Kasumi-1 (cell line): ENCODE data around the gene USP37.
A peak's percentile ranks its signal among the peaks of the same experiment; 100 is the strongest.

Experiments
- DNase-seq, 2 experiments: peaks; one replicate each; lab custom pipeline; 2025; lab: John Stamatoyannopoulos, UW

USP37 gene

DNA sequence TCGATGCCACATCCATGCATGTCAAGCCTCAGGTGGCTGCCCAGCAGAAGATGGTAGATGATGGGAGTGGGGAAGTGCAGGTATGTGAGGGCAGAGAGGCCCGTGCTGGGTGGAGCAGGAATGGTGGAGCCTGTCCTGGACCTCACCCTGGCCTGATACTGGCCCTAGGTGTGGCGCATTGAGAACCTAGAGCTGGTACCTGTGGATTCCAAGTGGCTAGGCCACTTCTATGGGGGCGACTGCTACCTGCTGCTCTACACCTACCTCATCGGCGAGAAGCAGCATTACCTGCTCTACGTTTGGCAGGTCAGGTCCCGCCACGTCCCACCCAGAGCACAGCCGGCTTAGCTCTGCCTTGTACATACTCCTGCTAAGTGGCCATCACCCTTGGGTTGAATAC, 136.3 kb downstream of the USP37 start:
- no peak for DNase-seq

DNA sequence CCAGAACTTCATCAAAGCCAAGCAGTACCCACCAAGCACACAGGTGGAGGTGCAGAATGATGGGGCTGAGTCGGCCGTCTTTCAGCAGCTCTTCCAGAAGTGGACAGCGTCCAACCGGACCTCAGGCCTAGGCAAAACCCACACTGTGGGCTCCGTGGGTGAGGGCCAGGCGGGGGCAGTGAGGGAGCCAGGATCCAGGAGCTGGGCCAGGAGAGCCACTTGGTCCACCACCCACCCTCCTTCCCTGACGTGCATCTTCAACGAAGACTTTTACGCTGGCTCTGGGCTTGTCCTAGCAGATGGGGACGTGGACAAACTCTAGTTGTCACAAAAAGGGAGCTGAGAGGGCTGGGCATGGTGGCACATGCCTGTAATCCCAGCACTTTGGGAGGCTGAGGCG, 137.4 kb downstream of the USP37 start:
- DNase-seq, result no peak

DNA sequence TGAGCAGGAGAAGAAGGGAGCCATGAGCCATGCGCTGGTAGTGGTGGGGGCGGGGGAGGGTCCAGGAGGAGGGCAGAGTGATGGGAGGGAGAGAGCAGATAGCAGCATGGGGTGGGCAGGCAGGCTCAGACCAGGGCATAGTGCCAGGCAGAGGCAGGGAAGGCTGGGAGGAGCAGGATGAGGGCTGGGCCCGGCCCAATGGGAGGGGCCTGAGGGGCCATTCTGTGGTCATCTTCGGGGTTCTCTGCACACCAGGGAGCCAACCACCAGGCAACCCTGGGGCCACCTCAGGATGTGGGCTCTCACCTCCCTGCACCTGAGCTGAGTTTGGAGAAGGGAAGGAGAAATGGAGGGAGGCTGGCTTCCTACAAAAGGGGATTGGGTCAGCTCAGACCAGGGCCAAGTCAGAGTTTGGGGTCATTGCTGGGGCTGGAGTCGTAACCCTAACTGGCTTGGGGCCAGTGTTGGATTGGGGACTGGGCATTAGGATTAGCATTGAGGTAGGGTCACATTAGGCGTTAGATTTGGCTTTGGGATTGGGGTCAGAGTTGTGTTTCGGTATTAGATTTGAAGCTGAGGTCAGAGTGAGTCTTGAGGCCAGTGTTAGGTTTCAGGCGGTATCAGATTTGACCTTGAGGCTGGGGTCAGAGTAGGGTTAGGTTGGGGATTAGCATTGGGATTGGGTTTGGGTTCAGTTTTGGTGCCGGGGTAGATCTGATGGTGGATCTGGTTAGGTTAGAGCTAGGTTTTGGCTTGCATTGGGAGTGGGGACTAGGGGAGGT, 138.0 kb downstream of the USP37 start:
- DNase-seq, result no peak

DNA sequence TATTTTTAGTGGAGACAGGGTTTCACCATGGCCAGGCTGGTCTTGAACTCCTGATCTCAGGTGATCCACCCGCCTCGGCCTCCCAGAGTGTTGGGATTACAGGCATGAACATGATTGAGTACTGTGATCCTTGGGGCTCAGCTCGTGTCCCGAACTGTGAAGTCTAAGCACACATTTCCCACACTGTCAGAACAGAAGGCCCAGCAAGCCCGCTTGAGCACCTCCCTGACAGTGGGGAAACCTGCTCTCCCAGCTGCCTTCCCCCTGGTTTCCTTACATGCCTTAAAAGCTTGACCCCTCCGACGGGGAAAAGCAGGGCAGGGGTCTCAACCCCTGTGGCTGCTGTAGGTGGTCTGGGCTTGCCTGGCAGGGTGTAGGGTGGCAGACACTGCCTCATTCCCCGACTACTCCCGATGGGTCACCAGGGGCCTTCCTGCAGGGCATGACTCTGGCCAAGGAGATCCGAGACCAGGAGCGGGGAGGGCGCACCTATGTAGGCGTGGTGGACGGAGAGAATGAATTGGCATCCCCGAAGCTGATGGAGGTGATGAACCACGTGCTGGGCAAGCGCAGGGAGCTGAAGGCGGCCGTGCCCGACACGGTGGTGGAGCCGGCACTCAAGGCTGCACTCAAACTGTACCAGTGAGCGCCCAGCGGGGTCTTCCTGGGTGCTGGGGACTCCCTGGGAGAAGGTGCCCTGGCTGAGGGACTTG, 139.1 kb downstream of the USP37 start:
- no peak for DNase-seq

DNA sequence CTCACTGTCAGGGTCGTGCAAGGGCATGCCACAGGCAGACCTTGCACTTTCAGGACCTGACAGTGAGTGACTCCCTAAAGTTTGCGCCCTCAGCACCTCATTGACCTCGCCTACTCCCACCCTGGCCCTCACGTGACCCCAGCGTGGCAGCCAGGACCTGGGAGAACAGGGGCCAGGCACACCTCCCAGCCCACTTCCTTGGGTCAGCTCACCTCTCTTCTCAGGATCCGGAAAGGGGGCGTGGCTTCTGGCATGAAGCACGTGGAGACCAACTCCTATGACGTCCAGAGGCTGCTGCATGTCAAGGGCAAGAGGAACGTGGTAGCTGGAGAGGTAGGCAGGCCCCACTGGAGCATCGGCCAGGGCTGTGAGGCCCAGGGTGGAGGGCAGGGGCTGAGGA, 140.4 kb downstream of the USP37 start:
- no peak for DNase-seq

DNA sequence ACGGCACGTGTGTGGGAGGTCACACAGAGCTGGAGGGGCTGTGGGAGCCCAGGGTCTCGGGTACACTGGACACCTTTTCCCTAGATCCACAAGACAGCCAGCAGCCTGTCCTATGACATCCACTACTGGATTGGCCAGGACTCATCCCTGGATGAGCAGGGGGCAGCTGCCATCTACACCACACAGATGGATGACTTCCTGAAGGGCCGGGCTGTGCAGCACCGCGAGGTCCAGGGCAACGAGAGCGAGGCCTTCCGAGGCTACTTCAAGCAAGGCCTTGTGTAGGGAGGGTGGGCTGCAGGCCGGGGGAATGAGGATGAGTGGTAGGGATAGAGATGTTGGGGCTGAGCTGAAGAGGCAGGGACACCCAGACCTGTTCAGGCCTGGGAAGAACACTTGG, 142.6 kb downstream of the USP37 start:
- DNase-seq, result no peak

DNA sequence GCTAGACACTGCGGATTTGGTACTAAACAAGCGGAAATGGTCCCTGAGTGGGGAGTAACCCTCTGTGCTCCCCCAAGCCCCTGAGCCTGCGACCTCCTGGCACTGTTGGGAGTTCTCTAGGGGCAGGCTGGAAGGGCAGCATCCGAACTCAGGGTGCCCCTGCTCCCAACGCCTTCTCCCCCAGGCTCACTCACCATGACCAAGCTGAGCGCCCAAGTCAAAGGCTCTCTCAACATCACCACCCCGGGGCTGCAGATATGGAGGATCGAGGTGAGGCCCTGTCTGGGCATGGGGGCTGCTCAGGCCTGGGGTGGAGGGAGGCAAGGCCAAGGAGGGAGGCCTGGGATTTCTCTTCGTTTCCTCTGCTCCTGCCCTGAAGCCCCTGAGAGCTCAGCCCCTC, 144.6 kb downstream of the USP37 start:
- DNase-seq, result no peak

DNA sequence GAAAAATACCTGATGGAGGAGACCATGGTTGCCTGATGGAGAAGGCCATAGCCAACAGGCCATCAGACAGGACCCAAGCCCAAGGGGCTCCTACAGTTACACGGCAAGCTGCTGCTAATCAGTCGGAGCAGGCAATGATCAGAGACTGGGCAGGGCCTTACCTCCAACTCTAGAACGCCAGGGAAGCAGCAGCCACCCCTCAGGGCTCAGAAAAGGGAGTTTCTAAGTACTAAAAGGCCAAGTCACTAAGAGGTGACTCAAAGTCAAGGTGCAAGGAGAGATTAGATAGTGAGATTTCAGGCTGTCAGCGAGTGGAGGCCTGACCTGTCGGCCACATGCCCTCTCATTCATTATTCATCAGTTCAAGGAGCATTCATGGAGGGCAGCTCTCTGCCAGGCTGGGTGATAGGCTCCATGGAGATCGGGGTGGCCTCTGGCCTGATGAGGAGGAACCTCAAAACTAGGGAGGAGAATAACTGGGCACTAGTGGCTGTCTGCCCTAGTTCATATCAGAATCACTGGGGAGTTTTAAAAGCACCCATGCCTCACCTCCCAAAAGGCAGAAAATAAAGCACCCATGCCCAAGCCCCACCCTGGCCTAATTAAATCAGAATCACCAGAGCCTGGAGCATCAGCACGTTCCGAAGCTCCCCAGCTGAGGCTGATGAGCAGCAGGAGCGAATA, 145.6 kb downstream of the USP37 start:
- no peak for DNase-seq

DNA sequence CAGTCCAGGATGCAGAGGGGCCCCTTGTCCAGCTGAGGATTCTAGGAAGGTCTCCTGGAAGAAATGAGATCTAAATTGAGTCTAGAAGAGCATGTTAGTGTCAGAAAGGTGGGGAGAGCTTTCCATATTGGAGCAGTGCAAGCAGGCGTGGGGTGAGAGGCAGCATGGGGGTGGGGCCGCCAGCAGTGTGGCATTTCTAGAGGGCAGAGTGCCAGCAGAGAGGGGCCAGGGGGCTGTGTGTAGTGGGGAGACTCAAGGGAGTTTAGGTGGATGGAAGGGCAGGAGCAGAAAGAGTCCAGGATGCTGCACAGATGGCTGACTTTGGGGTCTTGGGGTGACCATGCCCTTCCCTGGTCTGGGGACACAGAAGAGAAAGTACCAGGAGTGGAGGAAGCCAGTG, 147.1 kb downstream of the USP37 start:
- DNase-seq, result no peak

DNA sequence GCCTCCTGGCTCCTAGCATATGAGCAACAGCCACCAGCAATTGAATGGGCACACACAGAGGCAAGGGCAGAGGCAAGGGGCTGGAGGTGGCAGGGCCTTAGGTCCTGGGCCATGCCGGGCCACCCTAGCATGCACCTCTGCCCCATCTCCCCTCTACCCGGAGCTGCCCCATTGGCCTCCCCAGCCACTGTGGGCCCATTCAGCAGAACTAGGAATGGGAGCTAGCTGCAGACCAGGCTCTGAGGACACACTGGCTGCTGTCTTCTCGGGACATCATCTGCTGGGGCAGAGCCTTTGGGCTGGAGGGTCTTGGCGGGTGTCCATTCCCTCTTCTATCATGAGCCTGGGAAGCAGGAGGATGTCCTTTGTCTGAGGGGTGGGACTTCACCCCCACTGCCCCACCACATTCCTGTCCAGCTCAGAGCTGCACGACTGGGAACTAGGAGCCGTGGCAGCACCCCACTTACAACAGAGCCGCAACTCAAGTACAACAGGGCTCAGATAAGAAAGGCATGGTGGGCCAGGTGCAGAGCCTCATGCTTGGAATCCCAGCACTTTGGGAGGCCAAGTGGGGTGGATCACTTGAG, 148.4 kb downstream of the USP37 start:
- DNase-seq, result no peak

DNA sequence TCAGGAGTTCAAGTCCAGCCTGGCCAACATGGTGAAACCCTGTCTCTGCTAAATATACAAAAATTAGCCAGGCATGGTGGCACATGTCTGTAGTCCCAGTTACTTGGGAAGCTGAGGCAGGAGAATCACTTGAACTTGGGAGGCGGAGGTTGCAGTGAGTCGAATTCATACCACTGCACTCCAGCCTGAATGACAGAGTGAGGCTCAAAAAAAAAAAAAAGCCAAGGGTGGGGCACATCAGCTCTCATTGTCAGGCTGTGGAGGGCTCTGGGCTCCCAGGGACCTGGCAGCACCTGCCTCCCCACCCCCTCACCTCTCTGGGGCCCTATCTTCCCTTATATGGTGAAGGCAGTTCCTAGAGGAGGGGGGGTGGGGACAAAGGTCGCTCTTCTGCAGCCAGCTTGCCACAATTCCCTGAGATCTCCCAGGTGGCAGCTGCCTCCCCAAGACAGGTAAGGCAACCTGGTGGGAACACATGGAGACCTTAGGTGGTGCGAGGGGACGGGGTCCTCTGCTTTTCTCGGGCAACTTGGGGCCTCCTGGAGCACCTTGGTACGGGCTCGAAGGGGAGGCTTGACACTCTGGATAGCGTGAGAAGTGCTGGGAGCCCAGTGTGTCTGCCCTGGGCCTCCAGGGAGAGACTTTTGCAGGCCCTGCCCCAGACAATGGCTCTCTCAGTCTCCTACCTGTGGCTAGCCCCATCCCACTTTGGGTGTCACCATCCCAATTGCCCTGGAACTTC, 149.3 kb downstream of the USP37 start, which contains the start of gene VIL1:
Gene VIL1, plus strand, starts transcription at position 407 of the 742 bp plus-strand sequence. CDS start 4,656 bp downstream, outside the sequence.
- DNase-seq, result no peak

DNA sequence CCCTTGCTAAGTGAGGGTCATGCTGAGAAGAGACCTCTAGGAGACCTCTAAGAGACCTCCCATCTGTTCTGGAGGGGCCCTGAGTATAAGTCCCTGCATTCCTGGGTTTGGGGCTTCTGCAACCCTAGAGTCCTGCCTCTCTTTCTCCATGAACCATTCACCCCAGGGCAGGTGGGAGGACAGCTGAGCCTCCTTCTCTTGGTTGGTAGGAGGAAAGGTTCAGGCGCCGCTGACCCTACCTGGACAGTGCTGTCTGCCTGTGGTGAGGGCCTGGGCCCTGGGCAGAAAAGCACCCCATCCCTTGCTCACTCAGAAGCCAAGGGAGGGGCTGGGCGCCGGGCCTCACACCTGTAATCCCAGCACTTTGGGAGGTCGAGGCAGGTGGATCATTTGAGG, 149.8 kb downstream of the USP37 start:
- no peak for DNase-seq

DNA sequence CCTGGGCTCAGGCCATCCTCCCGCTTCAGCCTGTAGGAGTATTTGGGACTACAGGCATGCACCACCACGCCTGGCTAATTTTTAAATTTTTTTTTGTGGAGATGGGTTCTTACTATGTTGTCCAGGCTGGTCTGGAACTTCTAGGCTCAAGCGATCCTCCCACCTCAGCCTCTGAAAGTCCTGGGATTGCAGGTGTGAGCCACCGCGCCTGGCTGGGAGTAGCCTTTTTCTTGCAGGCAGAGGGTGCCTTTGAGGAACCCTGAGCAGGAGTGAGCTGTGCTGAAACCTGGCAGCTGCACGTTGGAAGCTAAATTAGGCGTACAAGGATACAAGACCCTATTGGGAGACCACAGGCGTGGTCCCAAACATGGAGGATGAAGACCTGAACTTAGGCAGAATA, 160.4 kb downstream of the USP37 start:
- DNase-seq, result no peak

DNA sequence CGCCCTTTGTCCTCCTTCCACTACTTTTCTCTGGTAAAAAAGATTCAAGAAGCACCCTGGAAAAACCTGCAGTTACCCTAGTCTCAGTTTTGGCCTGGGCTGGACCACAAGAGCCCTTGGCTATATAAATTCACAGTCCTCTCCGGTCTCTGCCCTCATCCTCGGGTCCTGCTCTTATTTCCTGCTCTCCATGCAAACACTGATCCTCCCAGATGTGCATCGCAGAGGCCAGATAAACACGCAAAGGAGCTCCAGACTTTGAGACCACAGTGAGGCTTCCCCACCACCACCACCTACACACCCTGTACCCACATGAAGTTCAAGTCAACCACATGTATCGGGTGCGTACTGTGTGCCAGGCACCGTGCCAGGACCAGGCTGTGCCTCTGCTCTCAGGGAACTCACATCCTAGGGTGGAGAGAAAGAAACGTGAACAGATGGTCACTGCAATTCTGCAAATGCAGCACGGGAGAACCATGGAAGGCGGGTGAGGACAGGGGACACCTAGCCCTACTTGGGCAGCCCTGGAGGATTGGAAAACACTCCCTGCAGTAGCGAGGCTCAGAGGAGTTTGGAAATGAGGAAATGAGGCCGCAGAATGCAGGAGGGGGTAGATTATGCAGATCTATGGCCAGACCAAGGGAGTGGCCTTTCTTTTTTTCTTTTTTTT, 161.1 kb downstream of the USP37 start:
- peak; percentile 45 to 70 for DNase-seq

DNA sequence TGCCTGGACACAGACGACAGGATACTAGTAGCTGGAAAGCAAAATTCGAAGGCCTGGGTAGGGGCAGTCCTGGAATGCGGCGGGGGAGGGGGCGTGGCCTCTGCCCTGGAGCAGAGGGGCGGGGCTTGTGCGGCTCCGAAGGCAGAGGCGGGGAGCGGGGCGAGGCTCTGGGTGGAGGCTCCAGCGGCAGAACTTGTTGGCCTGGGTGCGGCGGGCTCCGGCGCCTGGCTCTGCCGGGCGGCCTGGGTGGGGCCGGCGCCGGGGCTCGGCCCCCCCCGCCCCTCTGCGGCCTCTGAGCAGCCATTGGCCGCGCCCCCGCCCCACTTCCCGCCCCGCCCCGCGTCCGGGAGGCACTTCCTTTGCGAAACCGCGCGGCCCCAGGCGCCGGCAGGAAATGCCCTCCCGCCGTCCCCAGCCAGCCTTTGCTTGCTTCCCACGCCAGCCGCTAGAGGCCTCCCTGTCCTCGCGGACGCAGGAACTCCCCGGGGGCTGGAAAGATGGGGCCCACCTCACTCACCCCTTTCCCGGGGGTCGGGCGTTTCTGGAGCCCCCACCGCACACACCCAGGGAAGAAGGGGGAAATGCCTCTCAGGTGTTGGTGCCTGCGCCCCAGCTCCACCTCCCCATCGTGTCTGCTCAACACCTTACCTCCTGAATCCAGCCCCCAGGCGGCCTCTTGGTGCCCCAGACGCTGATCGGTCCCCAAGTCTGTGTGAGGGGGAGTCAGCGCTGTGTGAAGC, 161.8 kb downstream of the USP37 start:
- DNase-seq, result peak; percentile 91 to 92

DNA sequence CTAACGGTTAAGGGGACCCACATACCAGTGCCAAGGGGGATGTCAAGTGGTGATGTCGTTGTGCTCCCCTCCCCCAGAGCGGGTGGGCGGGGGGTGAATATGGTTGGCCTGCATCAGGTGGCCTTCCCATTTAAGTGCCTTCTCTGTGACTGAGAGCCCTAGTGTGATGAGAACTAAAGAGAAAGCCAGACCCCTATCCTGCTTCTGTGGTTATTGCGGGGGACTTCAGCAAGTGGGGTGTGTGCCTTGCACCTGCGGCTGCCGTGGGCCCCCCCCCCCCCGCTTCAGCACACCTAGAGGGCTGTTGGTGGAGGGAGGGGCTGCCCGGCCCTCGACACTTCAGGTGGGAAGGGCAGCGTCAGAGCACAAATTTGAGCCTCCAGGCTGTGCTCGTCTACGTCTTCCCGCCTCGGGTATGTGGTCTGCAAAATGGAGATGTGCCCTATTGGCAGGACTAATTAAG, 162.4 kb downstream of the USP37 start:
- DNase-seq, result peak in 1 of 2 experiments; percentile 1

DNA sequence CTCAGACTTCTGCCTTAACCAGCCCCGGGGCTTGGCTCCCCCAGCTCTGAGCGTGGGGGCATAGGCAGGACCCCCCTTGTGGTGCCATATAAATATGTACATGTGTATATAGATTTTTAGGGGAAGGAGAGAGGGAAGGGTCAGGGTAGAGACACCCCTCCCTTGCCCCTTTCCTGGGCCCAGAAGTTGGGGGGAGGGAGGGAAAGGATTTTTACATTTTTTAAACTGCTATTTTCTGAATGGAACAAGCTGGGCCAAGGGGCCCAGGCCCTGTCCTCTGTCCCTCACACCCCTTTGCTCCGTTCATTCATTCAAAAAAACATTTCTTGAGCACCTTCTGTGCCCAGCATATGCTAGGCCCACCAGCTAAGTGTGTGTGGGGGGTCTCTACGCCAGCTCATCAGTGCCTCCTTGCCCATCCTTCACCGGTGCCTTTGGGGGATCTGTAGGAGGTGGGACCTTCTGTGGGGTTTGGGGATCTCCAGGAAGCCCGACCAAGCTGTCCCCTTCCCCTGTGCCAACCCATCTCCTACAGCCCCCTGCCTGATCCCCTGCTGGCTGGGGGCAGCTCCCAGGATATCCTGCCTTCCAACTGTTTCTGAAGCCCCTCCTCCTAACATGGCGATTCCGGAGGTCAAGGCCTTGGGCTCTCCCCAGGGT, 162.9 kb downstream of the USP37 start:
- no peak for DNase-seq

DNA sequence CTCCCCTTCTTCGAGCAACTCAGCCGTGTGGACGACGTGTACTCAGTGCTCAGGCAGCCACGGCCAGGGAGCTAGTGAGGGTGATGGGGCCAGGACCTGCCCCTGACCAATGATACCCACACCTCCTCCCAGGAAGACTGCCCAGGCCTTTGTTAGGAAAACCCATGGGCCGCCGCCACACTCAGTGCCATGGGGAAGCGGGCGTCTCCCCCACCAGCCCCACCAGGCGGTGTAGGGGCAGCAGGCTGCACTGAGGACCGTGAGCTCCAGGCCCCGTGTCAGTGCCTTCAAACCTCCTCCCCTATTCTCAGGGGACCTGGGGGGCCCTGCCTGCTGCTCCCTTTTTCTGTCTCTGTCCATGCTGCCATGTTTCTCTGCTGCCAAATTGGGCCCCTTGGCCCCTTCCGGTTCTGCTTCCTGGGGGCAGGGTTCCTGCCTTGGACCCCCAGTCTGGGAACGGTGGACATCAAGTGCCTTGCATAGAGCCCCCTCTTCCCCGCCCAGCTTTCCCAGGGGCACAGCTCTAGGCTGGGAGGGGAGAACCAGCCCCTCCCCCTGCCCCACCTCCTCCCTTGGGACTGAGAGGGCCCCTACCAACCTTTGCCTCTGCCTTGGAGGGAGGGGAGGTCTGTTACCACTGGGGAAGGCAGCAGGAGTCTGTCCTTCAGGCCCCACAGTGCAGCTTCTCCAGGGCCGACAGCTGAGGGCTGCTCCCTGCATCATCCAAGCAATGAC, 163.6 kb downstream of the USP37 start:
- no peak for DNase-seq

DNA sequence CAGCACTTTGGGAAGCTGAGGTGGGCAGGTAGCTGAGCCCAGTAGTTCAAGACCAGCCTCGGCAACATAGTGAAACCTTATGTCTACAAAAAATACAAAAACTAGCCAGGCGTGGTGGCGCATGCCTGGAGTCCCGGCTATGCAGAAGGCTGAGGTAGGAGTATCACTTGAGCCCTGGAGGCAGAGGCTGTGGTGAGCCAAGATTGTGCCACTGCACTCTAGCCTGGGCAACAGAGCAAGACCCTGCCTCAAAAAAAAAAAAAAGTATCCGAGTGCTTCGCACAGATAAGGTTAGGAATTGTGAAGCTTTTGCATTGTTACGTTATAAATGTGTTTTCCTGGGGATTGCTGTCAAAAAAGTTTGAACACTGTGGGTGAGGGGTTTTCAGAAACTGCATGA, 164.3 kb downstream of the USP37 start:
- DNase-seq, result no peak
